CD14-positive monocyte (primary cell): ENCODE data around the gene PDXDC1. TPM values are rescaled to one million over a fixed set of nuclear protein-coding genes. Genes with fewer than 3 reads are reported as not detected.
A peak's percentile ranks its signal among the peaks of the same experiment; 100 is the strongest.
"Not testable (repeated sequence)": the region's sequence is repeated elsewhere in the genome, so short reads cannot be mapped to it uniquely, and the experiment has no call there.

Source experiments
- DNase-seq, 3 donors: peaks; one replicate each; pipeline ENCODE4 v3.0.0-alpha.2; 2011 to 2022
- H2AFZ ChIP-seq: 2 replicates; pipeline ENCODE4 v1.6.0; 2012; ENCODE audit warnings: mild to moderate bottlenecking, low read depth, low read length, inconsistent platforms; ENCODE audit not compliant: insufficient read depth, poor library complexity, severe bottlenecking
- H3K27ac ChIP-seq, 2 donors: 1 replicate in 1 of 2; 2 replicates in 1 of 2; pipeline ENCODE4 v1.5.1; 2012 to 2013; ENCODE audit warnings: low read length in 2 of 2, control low read depth in 1 of 2, inconsistent platforms in 1 of 2, low read depth in 1 of 2, mild to moderate bottlenecking in 1 of 2
- H3K27me3 ChIP-seq, 2 donors: one replicate each; pipeline versions ENCODE4 v1.6.0 to v1.6.1; 2011 to 2013; ENCODE audit warnings: low read length in 2 of 2; ENCODE audit not compliant: control insufficient read depth in 2 of 2, insufficient read depth in 2 of 2
- H3K36me3 ChIP-seq, 2 donors: replicated peaks in 1 of 2; 1 replicate in 1 of 2; 2 replicates in 1 of 2; pipeline versions ENCODE4 v1.5.1 to v1.6.1; 2012 to 2013; ENCODE audit warnings: low read length in 2 of 2, control low read depth in 1 of 2, inconsistent platforms in 1 of 2, mild to moderate bottlenecking in 1 of 2; ENCODE audit not compliant: insufficient read depth in 2 of 2, control insufficient read depth in 1 of 2
- H3K4me1 ChIP-seq, 2 donors: 1 replicate in 1 of 2; 2 replicates in 1 of 2; pipeline versions ENCODE4 v1.5.1 to v1.6.1; 2012 to 2013; ENCODE audit warnings: low read length in 2 of 2, control low read depth in 1 of 2, inconsistent platforms in 1 of 2, mild to moderate bottlenecking in 1 of 2, moderate library complexity in 1 of 2; ENCODE audit not compliant: insufficient read depth in 2 of 2, control insufficient read depth in 1 of 2
- H3K4me2 ChIP-seq: replicated peaks from 2 replicates; pipeline ENCODE3; 2012; ENCODE audit warnings: low read length, moderate library complexity, mild to moderate bottlenecking; ENCODE audit not compliant: poor library complexity, severe bottlenecking; ENCODE audit errors: extremely low read depth
- H3K4me3 ChIP-seq, 3 experiments: fragments of 200-600 bp in 1 of 3; sonication (generic) in 1 of 3; replicated peaks in 1 of 3; 1 replicate in 2 of 3; 2 replicates in 1 of 3; pipeline ENCODE4 v1.5.1; 2011 to 2013; ENCODE audit warnings: low read length in 3 of 3, mild to moderate bottlenecking in 3 of 3, control low read depth in 2 of 3, low read depth in 2 of 3, inconsistent platforms in 1 of 3, moderate library complexity in 1 of 3
- H3K79me2 ChIP-seq: 2 replicates; pipeline ENCODE4 v1.6.0; 2012; ENCODE audit warnings: mild to moderate bottlenecking, control low read depth, inconsistent platforms, low read length, moderate library complexity; ENCODE audit not compliant: insufficient read depth
- H3K9ac ChIP-seq: 2 replicates; pipeline ENCODE4 v1.6.0; 2017; ENCODE audit warnings: low read length, mild to moderate bottlenecking; ENCODE audit not compliant: insufficient read depth, poor library complexity, severe bottlenecking
- H3K9me3 ChIP-seq, 2 donors: replicated peaks in 1 of 2; 1 replicate in 1 of 2; 2 replicates in 1 of 2; pipeline versions ENCODE4 v1.5.1 to v1.6.1; 2012 to 2013; ENCODE audit warnings: low read length in 2 of 2, control low read depth in 1 of 2; ENCODE audit not compliant: control insufficient read depth in 1 of 2, insufficient read depth in 1 of 2
- H4K20me1 ChIP-seq: 2 replicates; pipeline ENCODE4 v1.6.0; 2012; ENCODE audit warnings: mild to moderate bottlenecking, low read length, control low read depth, moderate library complexity; ENCODE audit not compliant: insufficient read depth
- H3K27ac Mint-ChIP-seq, 7 donors: one replicate each; pipeline ENCODE4 v1.8.0; 2020; ENCODE audit warnings: mild to moderate bottlenecking in 7 of 7, mixed read lengths in 7 of 7, moderate library complexity in 6 of 7, inconsistent platforms in 2 of 7
- H3K27me3 Mint-ChIP-seq, 3 donors: one replicate each; pipeline ENCODE4 v1.8.0; 2021 to 2022; ENCODE audit warnings: low read depth in 3 of 3, mild to moderate bottlenecking in 3 of 3, mixed read lengths in 3 of 3, moderate library complexity in 3 of 3, inconsistent platforms in 1 of 3
- H3K36me3 Mint-ChIP-seq, 2 donors: one replicate each; pipeline ENCODE4 v1.8.0; 2020; ENCODE audit warnings: mixed read lengths in 2 of 2, inconsistent platforms in 1 of 2, mild to moderate bottlenecking in 1 of 2
- H3K4me1 Mint-ChIP-seq: one replicate; pipeline ENCODE4 v1.8.0; 2020; ENCODE audit warnings: mild to moderate bottlenecking, mixed read lengths
- H3K4me3 Mint-ChIP-seq, 2 donors: one replicate each; pipeline ENCODE4 v1.8.0; 2020; ENCODE audit warnings: mild to moderate bottlenecking in 2 of 2, mixed read lengths in 2 of 2, moderate library complexity in 1 of 2
- H3K9me3 Mint-ChIP-seq, 7 donors: one replicate each; pipeline ENCODE4 v1.8.0; 2020 to 2022; ENCODE audit warnings: mixed read lengths in 7 of 7, mild to moderate bottlenecking in 6 of 7, moderate library complexity in 6 of 7, inconsistent platforms in 2 of 7
- WGBS: methylation state at CpG from one replicate; pipeline ENCODE4 v1.1.5; 2013; ENCODE audit warnings: missing lambda C conversion rate; ENCODE audit not compliant: insufficient coverage; 5-methylcytosine and 5-hydroxymethylcytosine counted together
- intact Hi-C, 2 donors: fragments of 100-400 bp; cut with micrococcal nuclease; formaldehyde crosslinking; loops; one replicate each; pipeline versions ENCODE4 v1.15.0 to v1.15.1; 2023
- polyA plus RNA-seq, 3 donors: library from polyadenylated mRNA; depleted of rRNA in 1 of 3; unstranded in 2 of 3; stranded (reverse) in 1 of 3; fragments of 300-500 nt in 2 of 3; fragments of >200 nt in 1 of 3; fragmentation: Illumina TruSeq in 2 of 3; gene quantifications; 1 replicate in 2 of 3; 2 replicates in 1 of 3; pipeline ENCODE4 v1.2.3, GENCODE V29; 2012 to 2021
- TF ChIP-seq, protein P1 (sequence below): fragments of 200-600 bp; IDR thresholded peaks from one replicate; pipeline ENCODE4 v1.8.0; 2022; ENCODE audit warnings: antibody characterized with exemption, mild to moderate bottlenecking

The PDXDC1 gene
- polyA plus RNA-seq, 3 donors, result 22.3 to 50.1 (median 36.0) TPM

- intact Hi-C loops, result no loop called here
- no peak overlapping the region for H3K4me3 Mint-ChIP-seq
- Histone ChIP-seq H3K79me2 (peaks cover 12% of the 10 kb centered on the region), H3K4me3 (no peak overlapping the region), H3K27me3 (no peaks in the 10 kb centered on the region), H3K9me3 (no peaks in the 10 kb centered on the region), H3K36me3 (peaks cover 31 to 57% of the 10 kb centered on the region in 2 donors), H2AFZ (no peak overlapping the region), H3K4me1 (peaks cover 16 to 18% of the 10 kb centered on the region in 2 donors), H3K4me2 (no peak overlapping the region), H3K9ac (no peak overlapping the region), H4K20me1 (no peaks in the 10 kb centered on the region), H3K27ac (no peak overlapping the region)
- H3K27ac Mint-ChIP-seq, result peak overlapping the region in 2 of 7 donors; percentile 21 to 42
- H3K27me3 Mint-ChIP-seq, result peaks cover 0 to 2% (median 0%) of the 10 kb centered on the region in 3 donors
- no peaks in the 10 kb centered on the region for H3K9me3 Mint-ChIP-seq
- 100% methylated on average over 1 of the region's 3 CpGs for WGBS
- peaks cover 11% of the 10 kb centered on the region for H3K4me1 Mint-ChIP-seq
- TF ChIP-seq, protein P1, sequence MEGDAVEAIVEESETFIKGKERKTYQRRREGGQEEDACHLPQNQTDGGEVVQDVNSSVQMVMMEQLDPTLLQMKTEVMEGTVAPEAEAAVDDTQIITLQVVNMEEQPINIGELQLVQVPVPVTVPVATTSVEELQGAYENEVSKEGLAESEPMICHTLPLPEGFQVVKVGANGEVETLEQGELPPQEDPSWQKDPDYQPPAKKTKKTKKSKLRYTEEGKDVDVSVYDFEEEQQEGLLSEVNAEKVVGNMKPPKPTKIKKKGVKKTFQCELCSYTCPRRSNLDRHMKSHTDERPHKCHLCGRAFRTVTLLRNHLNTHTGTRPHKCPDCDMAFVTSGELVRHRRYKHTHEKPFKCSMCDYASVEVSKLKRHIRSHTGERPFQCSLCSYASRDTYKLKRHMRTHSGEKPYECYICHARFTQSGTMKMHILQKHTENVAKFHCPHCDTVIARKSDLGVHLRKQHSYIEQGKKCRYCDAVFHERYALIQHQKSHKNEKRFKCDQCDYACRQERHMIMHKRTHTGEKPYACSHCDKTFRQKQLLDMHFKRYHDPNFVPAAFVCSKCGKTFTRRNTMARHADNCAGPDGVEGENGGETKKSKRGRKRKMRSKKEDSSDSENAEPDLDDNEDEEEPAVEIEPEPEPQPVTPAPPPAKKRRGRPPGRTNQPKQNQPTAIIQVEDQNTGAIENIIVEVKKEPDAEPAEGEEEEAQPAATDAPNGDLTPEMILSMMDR, result no peak
- DNase-seq, result no peak
- H3K36me3 Mint-ChIP-seq, result peaks cover 42 to 52% of the 10 kb centered on the region in 2 donors
These were observed 84.5 kb downstream of the PDXDC1 start for GRCh38 chr16:15059324-15059723.

- H3K9me3 ChIP-seq, H3K9me3 Mint-ChIP-seq, H3K4me3 Mint-ChIP-seq, H3K4me1 ChIP-seq, H3K4me3 ChIP-seq, H3K27ac ChIP-seq, H3K27me3 ChIP-seq, H4K20me1 ChIP-seq, H3K27me3 Mint-ChIP-seq, H3K9ac ChIP-seq, H3K4me1 Mint-ChIP-seq, H3K79me2 ChIP-seq, DNase-seq, H2AFZ ChIP-seq, intact Hi-C loops, H3K4me2 ChIP-seq: not testable (repeated sequence)
- H3K36me3 ChIP-seq, result peaks cover 45 to 75% of the 10 kb centered on the region in 2 donors
- Mint-ChIP-seq H3K36me3 (peaks cover 64 to 78% of the 10 kb centered on the region in 2 donors), H3K27ac (peak overlapping the region in 3 of 7 donors; percentile 27 to 55 (median 28))
- WGBS, result no CpG with 5 or more reads among the region's 8 CpGs
These were observed 87.4 kb downstream of the PDXDC1 start for GRCh38 chr16:15062085-15062810.

DNA sequence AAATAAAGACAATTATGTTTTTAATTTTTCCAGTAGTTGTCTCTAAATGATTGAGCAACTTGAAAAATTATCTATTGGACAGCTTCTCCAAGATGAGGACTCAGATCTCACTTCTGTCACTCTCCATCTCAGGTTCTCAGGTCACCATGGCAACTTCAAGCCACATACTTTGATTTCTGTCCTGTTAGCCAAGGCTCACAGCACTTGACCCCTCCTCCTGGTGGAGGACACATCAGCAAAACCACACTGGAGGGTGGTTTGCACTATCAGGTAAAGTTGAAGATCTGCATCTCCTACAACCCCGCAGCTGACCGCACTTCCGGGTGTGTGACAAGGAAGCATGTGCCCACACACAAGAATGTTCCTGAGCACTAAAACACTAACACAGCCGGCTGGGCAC is 91.1 kb downstream of the PDXDC1 start:
- H3K4me2 ChIP-seq, H3K4me1 ChIP-seq, H3K9ac ChIP-seq, H3K79me2 ChIP-seq, H3K9me3 ChIP-seq, H3K27ac ChIP-seq, H3K27me3 Mint-ChIP-seq, H3K9me3 Mint-ChIP-seq, H4K20me1 ChIP-seq, H3K27ac Mint-ChIP-seq, H2AFZ ChIP-seq, H3K4me3 Mint-ChIP-seq, DNase-seq, H3K27me3 ChIP-seq, H3K4me3 ChIP-seq, H3K4me1 Mint-ChIP-seq, intact Hi-C loops: not testable (repeated sequence)
- peaks cover 60 to 75% of the 10 kb centered on the region in 2 donors for H3K36me3 Mint-ChIP-seq
- WGBS, result no CpG with 5 or more reads among the region's 4 CpGs
- peaks cover 66 to 79% of the 10 kb centered on the region in 2 donors for H3K36me3 ChIP-seq

GRCh38 chr16:15066690-15067089 is 91.9 kb downstream of the PDXDC1 start:
- H3K9me3 ChIP-seq, DNase-seq, H3K27me3 ChIP-seq, H3K4me2 ChIP-seq, H4K20me1 ChIP-seq, H3K4me1 ChIP-seq, H3K79me2 ChIP-seq, H3K9ac ChIP-seq, intact Hi-C loops, H3K4me3 ChIP-seq, H3K27me3 Mint-ChIP-seq, H3K4me3 Mint-ChIP-seq, H3K4me1 Mint-ChIP-seq, H3K27ac ChIP-seq, H3K9me3 Mint-ChIP-seq, H2AFZ ChIP-seq: not testable (repeated sequence)
- peaks cover 59 to 74% of the 10 kb centered on the region in 2 donors for H3K36me3 ChIP-seq
- peak overlapping the region in 1 of 7 donors; percentile 47 for H3K27ac Mint-ChIP-seq
- WGBS, result 100% methylated on average over 4 of the region's 8 CpGs
- peaks cover 57 to 73% of the 10 kb centered on the region in 2 donors for H3K36me3 Mint-ChIP-seq
